H54 (cell line): ENCODE measurements around the gene WDFY2.
A peak's percentile ranks its signal among the peaks of the same experiment; 100 is the strongest.

Source experiments
- DNase-seq: peaks from one replicate; pipeline ENCODE4 v3.0.0; 2011; ENCODE audit warnings: low spot score, mixed read lengths; ENCODE audit not compliant: insufficient read length
- FAIRE-seq: peaks from 3 replicates; lab custom pipeline; 2011; peaks lifted over from hg19 to GRCh38; lab: Jason Lieb, UNC
- POLR2A ChIP-seq: IDR thresholded peaks from 2 replicates; pipeline ENCODE4 v1.6.1; 2011; ENCODE audit warnings: low read depth, mild to moderate bottlenecking, low read length

Gene WDFY2

DNA sequence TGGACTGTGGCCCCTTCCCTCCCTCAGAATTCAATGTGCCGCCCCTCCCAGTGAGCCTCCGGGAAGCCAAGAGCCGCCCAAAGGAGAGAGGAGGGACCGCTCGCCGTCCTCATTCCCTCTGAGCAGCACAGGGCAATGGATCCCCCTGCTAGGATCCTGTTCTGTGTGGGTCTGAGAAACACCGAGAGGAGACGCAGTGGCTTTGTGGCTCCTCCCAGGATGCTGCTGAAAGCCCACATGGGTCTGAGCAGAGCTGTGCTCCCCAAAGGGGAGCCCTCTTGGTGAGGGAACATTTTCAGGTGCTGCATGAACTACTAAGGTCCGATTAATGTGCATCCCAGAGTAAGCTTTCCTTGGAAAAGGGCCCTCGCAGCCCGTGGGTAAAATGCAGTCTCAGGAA, 189.3 kb downstream of the WDFY2 start:
- no peak for DNase-seq
- FAIRE-seq = no peak
- no peak for TF ChIP-seq POLR2A

DNA sequence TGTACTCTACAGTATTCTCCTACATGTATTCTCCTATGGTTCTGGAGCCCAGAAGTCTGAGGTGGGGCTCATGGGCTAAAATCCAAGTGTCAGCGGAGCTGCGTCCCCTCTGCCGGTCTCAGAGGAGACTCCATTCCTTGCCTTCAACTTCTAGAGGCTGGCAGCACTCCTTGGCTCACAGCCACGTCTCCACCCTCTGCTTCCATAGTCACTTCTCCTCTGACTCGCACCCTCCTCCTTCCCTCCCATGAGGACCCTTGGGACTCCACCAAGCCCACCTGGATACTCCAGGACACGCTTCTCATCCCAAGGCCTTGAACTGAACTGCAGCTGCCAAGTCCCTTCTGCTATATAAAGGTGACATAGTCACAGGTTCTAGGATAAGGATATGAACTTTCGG, 191.9 kb downstream of the WDFY2 start:
- DNase-seq (no peak), FAIRE-seq (no peak)
- TF ChIP-seq POLR2A = no peak

DNA sequence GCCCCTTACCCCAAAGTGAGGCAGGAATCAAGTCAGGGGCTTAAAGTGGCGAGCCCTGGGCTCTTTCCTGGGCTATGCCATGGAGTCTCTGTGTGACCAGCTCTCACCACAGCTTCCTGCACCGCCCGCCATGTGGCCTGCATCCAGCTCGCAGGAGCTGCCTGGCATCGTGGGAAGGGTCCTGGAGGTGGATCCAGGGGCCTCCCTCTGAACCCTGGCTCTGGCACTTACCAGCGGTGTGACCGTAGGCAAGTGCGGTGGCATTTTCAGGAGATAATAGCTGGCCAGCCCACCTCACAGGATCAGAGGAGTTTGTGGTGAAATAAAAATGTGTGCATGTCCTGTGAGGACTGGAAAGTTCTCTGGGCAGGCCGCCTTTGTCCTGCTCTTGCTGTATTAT, 193.7 kb downstream of the WDFY2 start:
- TF ChIP-seq POLR2A = no peak
- FAIRE-seq = no peak

DNA sequence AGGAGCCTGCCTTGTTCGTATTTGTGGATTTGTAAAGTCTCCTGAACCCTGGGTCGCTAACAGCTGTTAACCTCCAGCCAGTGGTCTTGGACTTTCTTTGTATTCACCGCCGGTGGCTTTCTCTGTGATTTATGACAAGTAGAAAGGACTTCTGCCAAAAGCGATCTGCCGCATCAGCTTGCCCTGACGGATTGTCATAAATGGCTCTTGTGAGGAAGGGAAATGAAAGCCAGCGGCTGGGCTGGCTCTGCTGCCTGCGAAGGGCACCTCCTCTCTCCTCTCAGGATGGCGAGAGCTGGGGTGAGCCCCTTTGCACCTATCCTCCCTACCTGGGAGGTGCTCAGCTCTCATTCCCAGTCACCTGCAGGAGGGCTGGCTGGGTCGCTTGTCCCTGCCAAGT, 194.1 kb downstream of the WDFY2 start:
- FAIRE-seq (no peak), DNase-seq (no peak)
- TF ChIP-seq POLR2A = no peak

More for the DNA sequence above, 193.7 kb downstream of the WDFY2 start:
- DNase-seq = no peak

DNA sequence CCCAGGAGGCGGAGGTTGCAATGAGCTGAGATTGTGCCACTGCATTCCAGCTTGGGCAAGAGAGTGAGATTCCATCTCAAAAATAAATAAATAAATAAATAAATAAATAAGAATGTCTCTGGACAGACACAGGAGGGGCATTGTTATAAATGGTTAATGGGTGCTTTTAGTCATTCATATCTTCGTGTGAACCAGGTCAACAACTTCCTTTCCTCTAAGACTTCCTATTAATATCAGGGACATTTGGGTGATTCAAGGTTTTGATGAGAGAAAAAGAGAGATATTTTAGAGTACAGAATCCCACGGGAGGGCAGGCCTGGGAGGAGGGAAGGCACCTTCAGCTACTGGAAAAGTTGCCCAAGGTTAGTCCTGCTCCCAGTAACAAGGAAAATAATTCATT, 195.8 kb downstream of the WDFY2 start:
- DNase-seq = no peak

DNA sequence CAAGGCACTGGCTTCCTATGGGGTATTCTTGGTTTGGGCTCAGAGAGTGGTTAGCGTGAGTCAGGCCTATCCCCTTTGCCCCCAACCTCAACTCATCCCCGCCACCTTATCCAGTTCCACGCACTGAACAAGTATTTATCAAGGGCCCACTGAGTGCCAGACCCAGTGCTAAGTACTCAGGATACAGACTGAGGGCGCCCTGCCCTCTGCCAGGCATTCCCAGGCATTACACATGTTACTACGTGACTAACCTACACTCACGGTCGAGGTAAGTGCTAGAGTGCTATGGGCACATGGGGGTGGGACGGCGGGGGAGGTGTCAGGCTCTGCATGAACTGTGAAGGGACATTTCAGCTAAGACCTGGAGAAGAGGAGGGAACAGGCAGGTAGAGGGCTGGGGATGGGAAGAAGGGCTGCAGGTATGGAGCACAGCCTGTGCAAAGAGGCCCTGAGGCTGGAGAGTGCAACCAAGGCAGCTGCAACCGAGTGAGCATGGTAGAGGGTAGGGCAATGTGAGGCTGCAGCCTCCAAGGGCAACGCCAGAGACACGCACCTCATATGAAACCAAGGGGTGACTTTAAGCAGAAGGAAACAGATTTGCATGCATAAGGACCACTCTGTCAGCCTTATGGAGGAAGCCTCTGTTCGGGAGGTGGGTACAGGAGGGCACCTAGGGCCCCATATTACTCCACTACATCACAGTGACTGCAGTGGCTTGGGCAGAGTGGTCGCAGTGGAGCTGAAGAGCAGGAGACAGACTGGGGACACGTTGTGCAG, 197.2 kb downstream of the WDFY2 start:
- DNase-seq = no peak
- TF ChIP-seq POLR2A = no peak
- no peak for FAIRE-seq

More for the DNA sequence above, 195.8 kb downstream of the WDFY2 start:
- no peak for TF ChIP-seq POLR2A
- FAIRE-seq = no peak

DNA sequence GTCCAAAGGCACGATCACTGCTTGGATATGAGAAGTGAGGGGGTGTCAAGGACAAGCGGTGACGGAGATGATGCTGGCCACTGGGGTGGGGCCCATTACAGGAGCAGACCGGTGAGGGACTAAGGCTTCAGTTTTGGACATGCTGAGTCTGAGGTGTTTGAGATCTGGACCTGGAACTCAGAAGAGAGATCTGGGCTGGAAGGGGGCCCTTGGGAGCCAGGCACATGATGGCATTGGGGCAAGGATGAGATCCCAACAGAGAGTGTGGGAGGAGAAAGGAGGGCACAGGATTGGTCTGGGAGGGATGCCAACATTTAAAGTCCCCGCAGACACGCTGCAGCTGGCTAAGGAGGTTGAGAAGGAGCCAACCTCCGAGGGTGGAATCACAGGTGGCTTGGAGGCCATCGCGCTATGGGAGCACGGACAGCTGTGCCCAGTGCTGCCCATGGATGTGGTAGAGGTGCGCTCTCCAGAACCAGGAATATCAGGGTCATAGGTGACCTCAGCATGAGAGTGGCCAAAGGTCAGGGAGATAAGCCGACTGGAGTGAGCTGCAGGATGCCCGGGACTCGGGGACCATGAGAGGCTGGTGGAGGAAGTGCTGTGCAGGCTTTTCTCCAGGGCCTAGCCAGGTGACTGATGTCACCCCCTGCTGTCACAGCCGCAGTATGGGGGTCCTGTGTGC, 197.9 kb downstream of the WDFY2 start:
- no peak for FAIRE-seq
- no peak for TF ChIP-seq POLR2A
- DNase-seq = no peak

DNA sequence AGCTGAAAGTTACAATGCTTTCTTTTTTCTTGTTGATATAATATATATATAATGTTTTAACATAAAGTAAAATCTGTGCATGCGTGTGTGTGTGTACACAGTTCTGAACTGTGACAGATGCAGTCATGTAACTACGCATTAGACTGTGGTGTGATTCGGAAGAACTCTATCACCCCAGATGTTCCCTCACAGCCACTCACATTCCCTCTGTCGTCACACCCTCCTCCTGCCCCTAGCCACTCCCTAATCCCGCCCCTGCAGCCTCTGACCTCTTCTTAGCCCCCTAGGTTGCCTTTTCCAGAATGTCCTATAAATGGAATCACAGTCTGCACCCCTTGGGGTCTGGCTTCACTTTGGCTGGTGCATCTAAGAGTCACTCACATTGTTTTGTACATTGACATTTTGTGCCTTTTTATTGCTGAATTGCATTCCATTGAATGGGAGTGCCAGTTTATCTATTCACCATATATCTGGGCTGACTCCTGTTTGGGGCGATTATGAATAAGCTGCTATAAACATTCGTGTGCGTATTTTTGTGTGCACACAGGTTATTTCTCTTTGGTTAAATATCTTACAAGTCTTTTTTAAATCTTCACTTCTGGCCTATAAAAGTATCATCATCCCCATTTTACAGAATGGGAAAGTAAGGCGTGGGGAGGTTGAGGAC, 199.3 kb downstream of the WDFY2 start:
- TF ChIP-seq POLR2A = no peak
- no peak for DNase-seq
- no peak for FAIRE-seq

DNA sequence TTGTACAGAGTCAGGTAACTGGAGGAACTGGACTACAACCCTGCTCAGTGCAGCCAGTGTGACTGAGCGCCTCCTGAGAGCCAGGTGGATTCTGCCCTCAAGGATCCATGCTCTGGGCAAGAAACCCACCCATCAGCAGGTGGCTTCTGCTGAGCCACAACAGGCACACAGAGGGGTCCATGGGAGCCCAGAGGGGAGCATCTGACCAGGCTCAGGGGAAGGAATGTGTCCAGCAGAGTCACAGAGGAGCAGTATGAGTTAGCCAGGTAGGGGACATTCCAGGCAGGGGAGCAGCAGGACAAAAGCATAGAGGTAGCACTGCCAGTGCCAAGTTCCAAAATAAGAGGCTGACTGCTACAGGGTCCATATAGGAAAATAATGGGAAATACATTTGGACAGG, 199.8 kb downstream of the WDFY2 start:
- FAIRE-seq (no peak), DNase-seq (no peak)
- no peak for TF ChIP-seq POLR2A

DNA sequence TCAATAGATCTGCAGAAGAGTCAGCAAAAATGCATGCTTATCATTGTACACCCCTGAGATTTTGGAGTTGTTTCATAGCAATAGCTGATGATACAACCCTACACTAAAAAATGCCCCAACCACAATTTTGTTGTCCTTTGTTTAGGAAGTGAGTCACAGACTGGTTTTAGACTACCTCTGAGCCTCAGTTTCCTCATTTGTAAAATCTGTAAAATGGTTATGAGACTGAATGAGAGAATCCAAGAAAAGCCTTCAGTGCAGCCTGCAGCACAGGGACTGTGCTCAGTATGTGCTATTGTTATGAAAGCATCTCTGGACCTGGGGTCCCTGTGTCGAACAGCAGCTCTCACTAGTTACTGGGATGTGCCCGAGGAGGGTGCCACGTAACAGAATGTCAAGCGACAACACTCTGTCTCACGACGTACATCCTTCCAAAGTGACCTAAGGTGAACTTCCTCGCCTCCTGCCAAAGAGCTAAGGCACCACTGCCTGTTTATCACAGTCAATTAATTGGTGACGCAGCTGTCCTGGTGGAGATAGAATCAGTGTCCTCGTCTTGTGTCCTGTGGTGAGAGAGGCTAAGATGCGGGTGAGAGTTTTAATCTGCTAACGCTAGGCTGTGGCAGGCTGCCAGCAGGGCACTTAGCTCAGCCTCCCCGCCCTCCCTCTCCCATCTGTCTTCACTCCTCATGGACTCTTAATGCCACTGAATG, 201.6 kb downstream of the WDFY2 start:
- FAIRE-seq = no peak
- no peak for DNase-seq
- no peak for TF ChIP-seq POLR2A

DNA sequence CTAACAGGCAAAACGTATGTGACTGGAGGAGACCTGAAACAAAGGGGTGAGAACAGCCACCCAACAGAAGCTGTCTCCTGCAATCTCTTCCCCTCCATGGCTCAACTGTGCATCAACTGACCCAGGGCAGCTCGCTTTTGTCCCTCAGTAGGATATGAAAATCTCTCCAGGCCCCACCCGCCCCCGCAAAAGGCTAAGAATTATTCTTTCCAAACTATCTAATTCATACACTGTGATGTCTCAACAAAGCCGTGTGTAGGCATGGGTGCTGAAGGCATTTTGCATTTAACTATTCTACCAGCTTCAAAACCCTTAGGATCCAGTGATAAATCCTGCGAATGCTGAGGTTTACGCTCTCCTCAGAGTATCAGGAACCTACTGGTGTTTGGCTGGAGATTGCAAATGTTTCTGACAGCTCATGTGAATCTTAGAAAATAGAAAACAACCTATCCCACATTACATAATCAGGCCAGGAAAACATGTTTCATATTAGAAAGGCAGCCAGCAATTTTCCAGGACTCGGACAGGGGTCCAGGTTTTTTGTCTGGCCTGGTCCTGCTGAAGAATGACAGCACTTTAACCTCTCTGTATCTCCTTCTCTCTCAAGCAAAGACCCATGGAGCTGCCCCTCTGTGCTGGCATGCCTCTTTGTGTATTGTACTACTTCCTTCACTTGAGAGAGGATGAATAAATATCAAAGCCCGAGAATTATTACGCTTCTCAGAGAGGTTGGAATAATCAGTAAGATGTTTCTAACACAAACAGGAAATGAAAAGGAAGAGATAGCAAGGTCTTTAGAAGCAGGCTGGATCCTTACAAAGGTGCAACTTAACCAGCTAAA, 202.4 kb downstream of the WDFY2 start:
- DNase-seq (no peak), FAIRE-seq (no peak)
- TF ChIP-seq POLR2A = no peak

DNA sequence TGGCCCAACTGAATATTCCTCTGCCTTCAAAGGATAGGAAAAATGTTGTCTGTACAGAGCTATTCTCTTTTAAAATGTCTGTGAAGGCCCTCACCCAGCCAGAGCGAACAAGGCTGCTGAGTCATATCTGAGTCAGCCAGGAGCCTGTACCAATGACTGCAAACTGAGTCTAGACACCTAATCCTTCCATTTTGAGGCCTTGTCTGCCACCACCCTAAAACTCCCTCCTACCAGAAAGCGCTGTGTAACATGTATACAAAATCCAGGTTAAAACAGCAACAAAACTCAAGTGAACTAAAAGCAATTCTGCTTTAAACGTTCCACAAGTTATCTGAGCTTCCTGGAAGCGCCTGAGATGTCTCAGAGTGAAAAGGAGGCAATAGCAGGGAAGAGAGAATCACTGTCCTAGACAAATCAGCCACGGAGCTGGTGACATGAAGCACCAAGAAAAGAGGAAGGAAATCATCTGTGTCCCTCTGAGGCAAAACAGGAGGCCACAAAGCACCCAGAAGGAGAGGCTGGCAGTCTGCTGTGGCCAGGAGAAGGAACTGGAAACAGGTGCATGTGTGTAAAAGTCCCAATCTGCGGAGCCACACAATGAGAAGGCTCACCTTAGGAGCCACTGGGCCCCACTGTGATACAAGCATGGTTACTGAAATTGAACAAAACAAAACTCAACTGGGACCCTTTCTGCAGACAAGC, 209.5 kb downstream of the WDFY2 start:
- TF ChIP-seq POLR2A = no peak
- FAIRE-seq = no peak

DNA sequence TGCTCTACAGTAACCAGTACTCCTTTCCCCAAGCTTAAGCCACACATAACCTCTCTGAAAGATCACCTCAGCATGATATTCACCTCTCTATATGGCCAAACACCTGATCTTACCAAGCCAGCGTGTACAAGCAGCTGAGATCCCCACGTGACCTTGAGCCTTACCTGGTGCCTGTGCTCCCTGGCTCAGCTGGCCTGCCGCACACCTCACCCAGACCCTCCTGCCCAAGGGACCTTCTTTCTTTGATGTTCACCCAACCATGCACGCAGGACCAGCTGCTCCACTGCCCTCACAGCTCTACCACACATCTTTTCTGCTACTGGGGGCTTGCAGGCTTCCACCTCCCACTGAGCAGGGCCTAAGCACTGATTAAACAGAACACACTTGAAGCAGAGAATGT, 210.7 kb downstream of the WDFY2 start:
- FAIRE-seq = no peak

More for the DNA sequence above, 209.5 kb downstream of the WDFY2 start:
- DNase-seq = peak; percentile 21

More for the DNA sequence above, 210.7 kb downstream of the WDFY2 start:
- TF ChIP-seq POLR2A = no peak
- no peak for DNase-seq
